22Rv1 (cell line): ENCODE results near the gene PCDHGA2.
A peak's percentile ranks its signal among the peaks of the same experiment; 100 is the strongest.
"Not testable (repeated sequence)": the region's sequence is repeated elsewhere in the genome, so short reads cannot be mapped to it uniquely, and the experiment has no call there.

Source experiments
- H3K27ac ChIP-seq: fragments of 450-650 bp; 2 replicates; pipeline ENCODE4 v1.5.1; 2017
- CTCF ChIP-seq: fragments of 450-650 bp; IDR thresholded peaks from 2 replicates; pipeline ENCODE4 v1.5.1; 2017; ENCODE audit warnings: mild to moderate bottlenecking
- ZFX ChIP-seq: fragments of 450-650 bp; IDR thresholded peaks from 2 replicates; pipeline ENCODE4 v1.6.1; 2017; ENCODE audit warnings: antibody characterized with exemption, borderline replicate concordance

The PCDHGA2 gene

GRCh38 chr5:141366016-141366896, 27.7 kb downstream of the PCDHGA2 start:
- no peak overlapping the region for H3K27ac ChIP-seq
- TF ChIP-seq CTCF (no peak), ZFX (no peak)

GRCh38 chr5:141369994-141370848, 31.7 kb downstream of the PCDHGA2 start, which contains the start of gene PCDHGB3:
PCDHGB3 (plus strand) TSS chr5:141370242; CDS start chr5:141370395, 153 bp downstream.
- TF ChIP-seq CTCF (peak; percentile 45), ZFX (no peak)
- H3K27ac ChIP-seq = no peak within 1 kb of the TSS

- no peak for TF ChIP-seq CTCF
- TF ChIP-seq ZFX = no peak
- no peak overlapping the region for H3K27ac ChIP-seq
Observed at GRCh38 chr5:141371572-141372475, 33.3 kb downstream of the PCDHGA2 start.

GRCh38 chr5:141373673-141374317, 35.2 kb downstream of the PCDHGA2 start, which contains the start of gene PCDHGA6:
PCDHGA6 (plus strand) TSS chr5:141373891; CDS start chr5:141374084, 193 bp downstream.
- TF ChIP-seq ZFX (no peak), CTCF (peak; percentile 80)
- H3K27ac ChIP-seq = no peak within 1 kb of the TSS

- H3K27ac ChIP-seq = no peak overlapping the region
- TF ChIP-seq CTCF (no peak), ZFX (no peak)
Observed at GRCh38 chr5:141374627-141375026, 36.1 kb downstream of the PCDHGA2 start.

GRCh38 chr5:141375444-141376155, 37.0 kb downstream of the PCDHGA2 start:
- not testable (repeated sequence) for H3K27ac ChIP-seq
- TF ChIP-seq CTCF = peak; percentile 28
